Measurements from ENCODE around the gene THRSP. TPM values are rescaled to one million over a fixed set of nuclear protein-coding genes. Genes with fewer than 3 reads are reported as not detected.
"Not testable (repeated sequence)": the region's sequence is repeated elsewhere in the genome, so short reads cannot be mapped to it uniquely, and the experiment has no call there.

Gene THRSP, protein sequence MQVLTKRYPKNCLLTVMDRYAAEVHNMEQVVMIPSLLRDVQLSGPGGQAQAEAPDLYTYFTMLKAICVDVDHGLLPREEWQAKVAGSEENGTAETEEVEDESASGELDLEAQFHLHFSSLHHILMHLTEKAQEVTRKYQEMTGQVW
- 0.10 TPM in 1 of 2 replicates, not detected in the other for polyA plus RNA-seq (2012; rRNA removed)
- polyA plus RNA-seq (2012; cell fraction: cytosol; rRNA removed), result 0.04 TPM in 1 of 2 replicates, not detected in the other
- polyA plus RNA-seq (2012; cell fraction: nucleus; rRNA removed), result 0.23 and 0.45 TPM in 2 replicates

DNA sequence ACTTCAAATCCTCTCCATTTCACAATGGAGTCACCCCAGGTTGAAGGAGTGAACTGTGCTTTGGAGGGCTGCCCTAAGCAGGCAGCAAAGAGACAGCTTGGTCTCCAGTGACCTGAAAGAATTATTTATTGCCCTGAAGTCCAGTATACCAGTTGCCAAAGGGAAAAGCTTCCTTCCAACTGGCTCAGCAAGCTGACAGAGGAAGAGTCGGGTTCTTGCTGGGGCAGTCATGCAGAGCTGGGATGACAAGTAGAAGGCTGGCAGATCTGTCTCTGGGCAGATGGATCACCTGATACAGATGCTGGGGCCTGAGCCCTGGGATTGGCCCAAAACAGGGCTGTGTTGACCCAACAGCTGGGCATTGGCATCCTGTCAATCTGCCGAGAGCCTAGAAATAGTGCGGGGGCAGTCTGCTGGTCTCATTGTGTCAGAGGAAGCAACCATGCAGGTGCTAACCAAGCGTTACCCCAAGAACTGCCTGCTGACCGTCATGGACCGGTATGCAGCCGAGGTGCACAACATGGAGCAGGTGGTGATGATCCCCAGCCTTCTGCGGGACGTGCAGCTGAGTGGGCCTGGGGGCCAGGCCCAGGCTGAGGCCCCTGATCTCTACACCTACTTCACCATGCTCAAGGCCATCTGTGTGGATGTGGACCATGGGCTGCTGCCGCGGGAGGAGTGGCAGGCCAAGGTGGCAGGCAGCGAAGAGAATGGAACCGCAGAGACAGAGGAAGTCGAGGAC lies at the start of gene THRSP:
THRSP (plus strand) TSS at position 422 of the 742 bp plus-strand sequence; CDS start at position 443, 21 bp downstream.
- H3K79me2 ChIP-seq (ENCODE audit: insufficient read depth), result no peaks in the 10 kb centered on the region; the same call in 1 of the 2 replicates
- no peaks in the 10 kb centered on the region for H3K9me3 ChIP-seq
- H3K4me1 ChIP-seq (ENCODE audit: control insufficient read depth in 1 of 2, insufficient read depth in 2 of 2, low read depth in 1 of 2, low read length in 1 of 2), result peaks cover 3 to 4% of the 10 kb centered on the region in 2 experiments; a peak in 2 of 4 replicates
- no peak within 1 kb of the TSS for H3K27ac ChIP-seq (ENCODE audit: low read depth in 2 of 2, low read length in 1 of 2)
- TF ChIP-seq GATA2 (CRISPR knock-in tag; IDR thresholded peaks at IDR 0.05) (no peak), CHD2 (IDR thresholded peaks at IDR 0.05; ENCODE audit: low read length, partially characterized antibody) (no peak), FOXM1 (IDR thresholded peaks at IDR 0.05; ENCODE audit: low read depth) (no peak), POLR2AphosphoS5 (IDR thresholded peaks at IDR 0.05; ENCODE audit: low read depth, low read length) (no peak), TCF12 (IDR thresholded peaks at IDR 0.05) (no peak), MEF2A (IDR thresholded peaks at IDR 0.05; ENCODE audit: borderline replicate concordance, low read depth) (no peak)
- H3F3A ChIP-seq (replicated peaks; ENCODE audit: insufficient read depth), result peaks cover 6% of the 10 kb centered on the region
- no peaks in the 10 kb centered on the region for H3K9me2 ChIP-seq
- ChIA-PET CTCF (no interaction called here), POLR2A (no interaction called here)
- no peak within 1 kb of the TSS for H3K4me2 ChIP-seq
- WGBS (ENCODE audit: low lambda C conversion rate), result 95% methylated on average over 8 of the region's 14 CpGs
- no peaks in the 10 kb centered on the region for H4K20me1 ChIP-seq (ENCODE audit: insufficient read depth)
- no peak within 1 kb of the TSS for H2AFZ ChIP-seq (ENCODE audit: low read depth)
- peaks cover 5 to 10% of the 10 kb centered on the region in 2 experiments for H3K36me3 ChIP-seq (replicated peaks in 1 of 2; ENCODE audit: control insufficient read depth in 1 of 2, insufficient read depth in 2 of 2, low read length in 1 of 2)
- no peak for DNase-seq
- H3K4me3 ChIP-seq (ENCODE audit: low read depth in 2 of 2, low read length in 1 of 2), result no peak within 1 kb of the TSS
- H3K27me3 ChIP-seq (ENCODE audit: insufficient read depth), result no peaks in the 10 kb centered on the region
- H3K9ac ChIP-seq, result no peak within 1 kb of the TSS

DNA sequence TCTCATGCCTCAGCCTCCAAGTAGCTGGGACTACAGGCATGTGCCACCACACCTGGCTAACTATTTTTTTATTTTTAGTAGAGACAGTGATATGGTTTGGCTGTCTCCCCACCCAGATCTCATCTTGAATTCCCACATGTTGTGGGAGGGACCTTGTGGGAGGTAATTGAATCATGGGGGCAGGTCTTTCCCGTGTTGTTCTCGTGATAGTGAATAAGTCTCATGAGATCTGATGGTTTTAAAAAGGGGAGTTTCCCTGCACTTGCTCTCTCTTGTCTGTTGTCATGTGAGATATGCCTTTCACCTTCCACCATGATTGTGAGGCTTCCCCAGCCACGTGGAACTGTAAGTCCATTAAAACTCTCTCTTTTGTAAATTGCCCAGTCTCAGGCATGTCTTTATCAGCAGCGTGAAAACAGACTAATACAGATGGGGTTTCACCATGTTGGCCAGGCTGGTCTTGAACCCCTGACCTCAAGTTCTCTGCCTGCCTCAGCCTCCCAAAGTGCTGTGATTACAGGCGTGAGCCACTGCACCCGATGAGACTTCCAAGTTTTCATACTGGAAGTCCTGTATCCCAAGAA lies 48.6 kb upstream of the THRSP start:
- H3K9me2 ChIP-seq; H3K4me2 ChIP-seq; H3F3A ChIP-seq (replicated peaks; ENCODE audit: insufficient read depth); H3K4me1 ChIP-seq (ENCODE audit: control insufficient read depth in 1 of 2, insufficient read depth in 2 of 2, low read depth in 1 of 2, low read length in 1 of 2); CTCF ChIA-PET; H3K9me3 ChIP-seq; H3K36me3 ChIP-seq (replicated peaks in 1 of 2; ENCODE audit: control insufficient read depth in 1 of 2, insufficient read depth in 2 of 2, low read length in 1 of 2); H4K20me1 ChIP-seq (ENCODE audit: insufficient read depth); DNase-seq; H2AFZ ChIP-seq (ENCODE audit: low read depth); H3K27me3 ChIP-seq (ENCODE audit: insufficient read depth); H3K79me2 ChIP-seq (ENCODE audit: insufficient read depth); H3K27ac ChIP-seq (ENCODE audit: low read depth in 2 of 2, low read length in 1 of 2); H3K9ac ChIP-seq; H3K4me3 ChIP-seq (ENCODE audit: low read depth in 2 of 2, low read length in 1 of 2); POLR2A ChIA-PET: not testable (repeated sequence)
- 64% methylated on average over 6 of the region's 6 CpGs for WGBS (ENCODE audit: low lambda C conversion rate)

DNA sequence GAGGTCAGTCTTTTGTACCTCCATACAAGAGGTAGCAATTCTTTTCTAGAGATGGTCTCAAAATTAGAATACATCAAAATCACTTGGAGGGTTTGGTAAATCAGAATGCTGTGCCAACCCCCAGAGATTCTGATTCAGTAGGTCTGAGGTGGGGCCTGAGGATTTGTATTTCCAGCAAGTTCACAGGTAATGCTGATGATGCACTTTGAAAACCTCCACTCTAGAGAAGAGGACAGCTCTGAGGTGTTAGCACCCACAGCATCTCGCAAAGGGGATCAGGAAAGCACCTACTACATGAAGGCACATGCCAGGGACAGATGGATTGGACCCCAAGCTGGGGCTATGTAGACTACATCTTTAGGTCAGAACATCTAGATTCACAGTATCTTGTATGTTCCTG lies 47.8 kb upstream of the THRSP start:
- POLR2A ChIA-PET, result no interaction called here
- no peak for TF ChIP-seq CHD2 (IDR thresholded peaks at IDR 0.05; ENCODE audit: low read length, partially characterized antibody)
- no peak for TF ChIP-seq SMC3 (IDR thresholded peaks at IDR 0.05; ENCODE audit: low read depth, low read length)
- no peak for TF ChIP-seq EP300 (IDR thresholded peaks at IDR 0.05; ENCODE audit: borderline replicate concordance in 1 of 2, low read depth in 1 of 2, low read length in 1 of 2)
- TF ChIP-seq RAD21 (IDR thresholded peaks at IDR 0.05; ENCODE audit: low read length), result no peak
- TF ChIP-seq MEF2A (IDR thresholded peaks at IDR 0.05; ENCODE audit: borderline replicate concordance, low read depth), result no peak
- TF ChIP-seq, protein P1, sequence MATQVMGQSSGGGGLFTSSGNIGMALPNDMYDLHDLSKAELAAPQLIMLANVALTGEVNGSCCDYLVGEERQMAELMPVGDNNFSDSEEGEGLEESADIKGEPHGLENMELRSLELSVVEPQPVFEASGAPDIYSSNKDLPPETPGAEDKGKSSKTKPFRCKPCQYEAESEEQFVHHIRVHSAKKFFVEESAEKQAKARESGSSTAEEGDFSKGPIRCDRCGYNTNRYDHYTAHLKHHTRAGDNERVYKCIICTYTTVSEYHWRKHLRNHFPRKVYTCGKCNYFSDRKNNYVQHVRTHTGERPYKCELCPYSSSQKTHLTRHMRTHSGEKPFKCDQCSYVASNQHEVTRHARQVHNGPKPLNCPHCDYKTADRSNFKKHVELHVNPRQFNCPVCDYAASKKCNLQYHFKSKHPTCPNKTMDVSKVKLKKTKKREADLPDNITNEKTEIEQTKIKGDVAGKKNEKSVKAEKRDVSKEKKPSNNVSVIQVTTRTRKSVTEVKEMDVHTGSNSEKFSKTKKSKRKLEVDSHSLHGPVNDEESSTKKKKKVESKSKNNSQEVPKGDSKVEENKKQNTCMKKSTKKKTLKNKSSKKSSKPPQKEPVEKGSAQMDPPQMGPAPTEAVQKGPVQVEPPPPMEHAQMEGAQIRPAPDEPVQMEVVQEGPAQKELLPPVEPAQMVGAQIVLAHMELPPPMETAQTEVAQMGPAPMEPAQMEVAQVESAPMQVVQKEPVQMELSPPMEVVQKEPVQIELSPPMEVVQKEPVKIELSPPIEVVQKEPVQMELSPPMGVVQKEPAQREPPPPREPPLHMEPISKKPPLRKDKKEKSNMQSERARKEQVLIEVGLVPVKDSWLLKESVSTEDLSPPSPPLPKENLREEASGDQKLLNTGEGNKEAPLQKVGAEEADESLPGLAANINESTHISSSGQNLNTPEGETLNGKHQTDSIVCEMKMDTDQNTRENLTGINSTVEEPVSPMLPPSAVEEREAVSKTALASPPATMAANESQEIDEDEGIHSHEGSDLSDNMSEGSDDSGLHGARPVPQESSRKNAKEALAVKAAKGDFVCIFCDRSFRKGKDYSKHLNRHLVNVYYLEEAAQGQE (IDR thresholded peaks at IDR 0.05; ENCODE audit: low read depth, low read length), result no peak
- TF ChIP-seq, protein P2, sequence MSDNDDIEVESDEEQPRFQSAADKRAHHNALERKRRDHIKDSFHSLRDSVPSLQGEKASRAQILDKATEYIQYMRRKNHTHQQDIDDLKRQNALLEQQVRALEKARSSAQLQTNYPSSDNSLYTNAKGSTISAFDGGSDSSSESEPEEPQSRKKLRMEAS (IDR thresholded peaks at IDR 0.05; ENCODE audit: low read depth), result no peak
- no peak for TF ChIP-seq NFIC (IDR thresholded peaks at IDR 0.05; ENCODE audit: borderline replicate concordance)
- TF ChIP-seq JUND (IDR thresholded peaks at IDR 0.05), result no peak
- no peak for TF ChIP-seq ELF1 (IDR thresholded peaks at IDR 0.05)
- TF ChIP-seq RFX5 (IDR thresholded peaks at IDR 0.05; ENCODE audit: low read length), result no peak
- TF ChIP-seq, protein P3, sequence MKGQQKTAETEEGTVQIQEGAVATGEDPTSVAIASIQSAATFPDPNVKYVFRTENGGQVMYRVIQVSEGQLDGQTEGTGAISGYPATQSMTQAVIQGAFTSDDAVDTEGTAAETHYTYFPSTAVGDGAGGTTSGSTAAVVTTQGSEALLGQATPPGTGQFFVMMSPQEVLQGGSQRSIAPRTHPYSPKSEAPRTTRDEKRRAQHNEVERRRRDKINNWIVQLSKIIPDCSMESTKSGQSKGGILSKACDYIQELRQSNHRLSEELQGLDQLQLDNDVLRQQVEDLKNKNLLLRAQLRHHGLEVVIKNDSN (IDR thresholded peaks at IDR 0.05; ENCODE audit: borderline replicate concordance, low read depth), result no peak
- TF ChIP-seq TEAD4 (IDR thresholded peaks at IDR 0.05; ENCODE audit: borderline replicate concordance, insufficient read depth), result no peak
- TF ChIP-seq GABPA (IDR thresholded peaks at IDR 0.05; ENCODE audit: low read depth), result no peak
- DNase-seq, result no peak

More for the DNA sequence above, 47.8 kb upstream of the THRSP start:
- no peak overlapping the region for H3K9ac ChIP-seq
- no peaks in the 10 kb centered on the region for H3F3A ChIP-seq (replicated peaks; ENCODE audit: insufficient read depth)
- no peak overlapping the region for H3K27ac ChIP-seq (ENCODE audit: low read depth in 2 of 2, low read length in 1 of 2)
- no peaks in the 10 kb centered on the region for H3K79me2 ChIP-seq (ENCODE audit: insufficient read depth)
- H3K9me2 ChIP-seq, result no peaks in the 10 kb centered on the region
- H3K4me3 ChIP-seq (ENCODE audit: low read depth in 2 of 2, low read length in 1 of 2), result no peak overlapping the region
- CTCF ChIA-PET, result no interaction called here
- no peaks in the 10 kb centered on the region for H3K36me3 ChIP-seq (replicated peaks in 1 of 2; ENCODE audit: control insufficient read depth in 1 of 2, insufficient read depth in 2 of 2, low read length in 1 of 2)
- H4K20me1 ChIP-seq (ENCODE audit: insufficient read depth), result no peaks in the 10 kb centered on the region
- H3K27me3 ChIP-seq (ENCODE audit: insufficient read depth), result no peaks in the 10 kb centered on the region
- no peak overlapping the region for H2AFZ ChIP-seq (ENCODE audit: low read depth)
- H3K9me3 ChIP-seq, result no peaks in the 10 kb centered on the region
- no peaks in the 10 kb centered on the region for H3K4me1 ChIP-seq (ENCODE audit: control insufficient read depth in 1 of 2, insufficient read depth in 2 of 2, low read depth in 1 of 2, low read length in 1 of 2)
- WGBS (ENCODE audit: low lambda C conversion rate), result 100% methylated on average over 1 of the region's 1 CpG
- no peak overlapping the region for H3K4me2 ChIP-seq

Measured in SK-N-SH (cell line).